NCI-H345 treated with DMSO at 0.1 percent for 48 hours (cell line): ENCODE results near the gene RAD51B.

ENCODE experiments used
- DNase-seq: peaks from one replicate; lab custom pipeline; 2025; ENCODE audit not compliant: unreplicated experiment; lab: John Stamatoyannopoulos, UW

Gene RAD51B

DNA sequence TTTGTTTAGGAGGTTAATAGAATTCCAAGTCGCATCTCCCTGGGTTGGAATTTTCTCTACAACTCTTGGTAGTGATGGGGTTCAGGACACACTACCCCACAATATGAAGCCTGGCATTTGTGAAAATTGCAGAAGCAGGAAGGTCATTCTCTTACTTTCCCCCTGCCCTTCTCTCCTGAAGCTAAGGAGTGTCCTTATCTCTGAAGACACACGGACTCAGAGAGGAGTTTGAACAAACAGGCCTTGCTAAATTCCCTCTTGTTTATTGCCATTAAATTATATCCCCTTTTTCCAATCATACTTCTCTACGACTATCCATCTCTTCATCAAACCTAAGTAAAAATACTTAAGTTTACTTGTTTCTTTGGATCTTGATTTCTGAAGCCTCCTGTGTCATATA is 443.0 kb downstream of the RAD51B start:
- DNase-seq, result no peak

DNA sequence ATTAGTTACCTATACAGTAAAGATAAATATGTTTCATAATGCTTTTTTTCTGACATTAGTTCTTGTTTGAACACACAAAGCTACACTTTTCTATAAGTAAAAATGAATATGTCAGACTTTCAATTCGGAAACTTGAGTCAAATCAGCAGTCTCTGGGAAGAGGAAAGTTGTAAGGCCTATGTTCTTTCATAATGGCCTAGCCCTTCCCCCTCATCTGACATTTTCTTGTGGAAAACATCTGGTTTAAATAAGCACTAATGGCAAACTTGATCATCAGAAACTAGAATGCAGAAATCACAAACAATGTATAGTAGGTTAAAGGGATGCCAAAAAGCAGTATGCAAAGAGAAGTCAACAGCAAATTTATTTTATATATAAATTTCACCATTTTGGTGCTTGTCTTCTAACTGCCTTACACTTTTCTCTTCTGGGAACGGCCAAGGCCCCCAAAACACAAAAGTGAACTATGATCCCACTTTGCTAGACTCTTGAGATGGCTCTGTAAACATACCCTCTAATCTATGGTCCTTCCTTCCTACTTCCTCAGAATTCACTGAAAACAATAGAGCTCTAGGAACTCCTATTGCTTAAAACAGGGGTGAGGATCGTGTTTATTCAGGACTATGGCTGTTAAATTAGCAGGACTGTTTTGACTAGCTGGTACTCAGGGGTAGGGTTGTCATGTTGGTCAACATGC is 444.1 kb downstream of the RAD51B start:
- DNase-seq, result no peak

DNA sequence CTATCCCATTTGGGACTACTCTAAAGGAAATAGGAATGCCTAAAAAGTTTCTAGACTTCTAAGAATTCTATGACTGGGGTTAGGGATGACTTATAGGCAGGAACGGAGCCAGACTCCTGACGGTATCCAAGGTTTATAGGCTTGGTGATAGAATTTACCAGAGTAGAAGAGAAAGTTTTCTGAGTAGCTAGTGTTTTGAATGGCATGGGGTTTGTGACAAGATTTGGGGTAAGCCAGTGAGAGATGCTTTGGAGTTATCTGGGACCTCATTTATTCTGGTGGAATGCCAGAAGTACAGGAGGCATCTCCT is 444.6 kb downstream of the RAD51B start:
- DNase-seq, result no peak

DNA sequence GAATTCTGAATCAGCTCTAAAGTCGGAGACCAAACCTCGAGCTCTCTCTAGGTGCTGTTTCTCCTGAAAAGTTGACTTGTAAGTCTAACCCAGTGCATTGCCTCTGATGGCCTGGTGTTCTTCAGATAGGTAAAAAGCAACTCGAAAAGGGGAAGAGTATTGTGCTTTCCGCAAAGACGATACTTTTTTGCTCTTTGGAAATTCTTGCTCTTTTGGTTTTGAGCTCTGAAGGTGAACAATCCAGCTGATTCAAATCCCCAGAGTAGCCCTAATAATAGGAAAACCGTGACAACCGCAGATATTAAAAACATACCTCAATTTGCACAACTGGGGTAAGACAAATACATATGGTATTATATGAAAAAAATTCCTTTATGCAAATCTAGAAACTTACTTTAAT is 447.4 kb downstream of the RAD51B start:
- DNase-seq, result no peak

DNA sequence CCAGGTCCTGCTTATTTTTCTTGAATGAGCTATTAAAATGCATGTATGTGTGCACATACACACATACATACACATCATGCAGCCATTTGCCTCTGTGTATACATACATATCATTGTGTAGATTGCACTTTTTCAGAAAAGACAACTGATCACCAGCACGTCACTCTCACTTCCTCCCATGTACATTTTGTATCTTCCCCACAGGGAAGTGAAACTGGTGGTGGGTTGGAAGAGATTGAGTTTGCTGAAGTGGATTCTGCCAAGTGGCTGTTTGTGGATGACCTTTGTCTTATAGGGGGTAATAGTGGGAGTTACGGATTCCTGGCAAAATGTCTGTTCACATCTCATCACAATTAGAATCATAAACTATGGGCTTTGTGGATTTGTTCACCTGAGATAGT is 448.6 kb downstream of the RAD51B start:
- no peak for DNase-seq

DNA sequence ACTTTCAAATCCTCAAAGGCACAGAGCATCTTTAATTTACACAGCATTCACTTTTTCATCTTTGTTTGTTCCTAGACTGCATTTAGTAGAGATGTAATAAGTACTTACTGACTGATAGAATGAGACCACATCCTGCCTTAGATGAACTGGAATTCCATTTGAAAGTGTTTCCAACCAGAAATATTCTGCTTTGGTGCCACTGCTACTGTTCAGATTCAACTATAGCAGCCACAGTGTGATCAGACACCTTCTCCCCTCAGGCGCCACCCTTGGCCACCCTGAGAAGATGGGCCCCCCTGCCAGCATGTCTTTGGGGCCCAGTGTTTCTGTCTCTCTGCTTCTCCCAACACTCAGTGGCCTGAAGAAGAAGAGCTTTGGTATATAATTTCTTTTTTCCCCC is 449.1 kb downstream of the RAD51B start:
- DNase-seq, result no peak

DNA sequence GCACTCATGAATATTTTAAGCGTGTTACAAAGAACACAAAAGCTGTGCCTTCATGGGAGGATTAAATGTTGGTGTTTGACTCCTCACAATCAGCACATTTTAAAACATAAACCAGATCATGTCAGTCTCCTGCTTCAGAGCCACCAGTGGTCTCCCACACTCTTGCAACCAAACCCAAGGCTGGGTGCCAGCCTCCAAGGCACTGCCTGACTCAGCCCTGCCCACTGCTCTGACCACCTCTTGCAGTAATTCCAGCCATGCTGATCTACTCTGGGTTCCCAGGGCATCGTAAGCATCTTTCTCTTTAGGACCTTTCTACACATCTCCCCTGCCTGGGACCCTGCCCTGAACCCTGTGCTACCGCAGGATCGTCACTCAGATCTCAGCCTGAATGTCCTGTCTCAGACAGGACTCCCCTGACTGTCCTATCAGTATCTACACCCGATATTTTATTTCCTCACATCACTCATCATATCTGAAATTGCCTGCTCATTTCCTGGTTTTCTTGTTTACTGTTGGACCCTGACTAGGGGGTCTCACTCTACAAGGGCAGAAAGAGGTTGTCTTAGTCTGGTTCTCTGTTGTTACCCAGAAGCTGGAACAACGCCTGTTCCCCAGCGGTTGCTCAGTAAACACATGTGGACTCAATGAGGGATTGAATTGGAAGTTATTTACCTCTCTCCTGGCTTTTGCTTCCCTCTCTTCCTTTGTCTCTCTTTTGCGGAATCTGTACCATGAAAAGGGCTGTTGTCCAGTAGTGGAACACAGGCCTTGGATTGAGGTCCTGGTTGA is 449.8 kb downstream of the RAD51B start:
- DNase-seq, result no peak

DNA sequence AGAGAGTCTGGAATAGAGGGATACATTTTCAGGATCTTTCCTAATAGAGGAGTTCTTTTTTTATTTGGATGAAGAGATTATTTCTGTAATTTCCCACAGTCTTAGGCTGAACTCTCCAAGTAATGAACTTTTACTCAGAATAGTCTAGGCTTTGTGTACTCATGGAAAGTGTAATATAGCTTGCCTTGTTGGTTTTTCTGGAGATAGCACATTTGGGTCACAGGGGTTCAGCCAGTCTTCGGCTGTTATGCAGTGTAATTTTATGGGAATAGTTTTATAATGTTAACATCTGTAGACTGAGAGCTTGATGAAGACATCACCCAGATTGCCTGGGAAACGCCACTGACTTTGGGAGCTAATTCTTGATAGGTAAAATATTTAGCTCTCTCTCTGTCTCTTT is 450.8 kb downstream of the RAD51B start:
- no peak for DNase-seq

DNA sequence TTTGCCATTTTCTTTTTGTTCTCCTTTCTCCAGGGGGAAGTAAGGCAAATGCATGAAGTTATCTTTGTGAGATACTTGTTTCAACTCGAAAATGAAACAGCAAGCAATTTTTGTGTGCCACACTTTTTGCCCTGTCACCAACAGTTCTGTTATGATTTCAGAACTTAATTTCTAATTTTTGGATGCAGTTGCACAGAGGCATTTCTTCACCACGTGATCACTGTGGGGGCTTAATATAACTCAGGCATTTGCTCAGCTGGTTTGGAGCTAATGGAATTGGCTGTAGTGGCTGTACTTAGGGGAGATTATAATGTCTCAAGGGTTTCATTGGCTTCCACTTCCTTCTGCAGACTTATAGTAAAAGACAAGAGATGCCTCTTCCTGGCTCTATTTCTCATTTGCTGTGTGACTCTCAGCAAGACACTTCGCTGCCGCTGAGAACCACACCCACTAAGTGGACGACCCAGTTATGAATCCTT is 452.4 kb downstream of the RAD51B start:
- no peak for DNase-seq

DNA sequence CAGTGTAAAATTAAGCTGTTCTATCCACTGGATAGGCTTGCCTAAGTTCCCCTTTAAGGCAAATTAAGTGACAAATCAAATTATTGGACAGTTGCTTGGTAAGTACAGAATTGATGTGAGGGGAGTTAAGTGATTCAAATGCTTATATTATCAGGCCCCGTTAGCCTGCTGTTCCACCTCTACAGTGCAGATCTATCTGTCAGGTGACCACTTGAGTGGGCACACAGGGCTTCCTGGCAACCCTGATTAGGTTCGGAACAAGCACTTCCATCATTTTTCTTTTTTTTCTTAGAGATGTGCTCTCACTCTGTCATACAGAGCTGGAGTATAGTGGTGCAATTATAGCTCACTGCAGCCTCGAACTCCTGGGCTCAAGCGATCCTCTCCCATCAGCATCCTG is 453.8 kb downstream of the RAD51B start:
- no peak for DNase-seq

DNA sequence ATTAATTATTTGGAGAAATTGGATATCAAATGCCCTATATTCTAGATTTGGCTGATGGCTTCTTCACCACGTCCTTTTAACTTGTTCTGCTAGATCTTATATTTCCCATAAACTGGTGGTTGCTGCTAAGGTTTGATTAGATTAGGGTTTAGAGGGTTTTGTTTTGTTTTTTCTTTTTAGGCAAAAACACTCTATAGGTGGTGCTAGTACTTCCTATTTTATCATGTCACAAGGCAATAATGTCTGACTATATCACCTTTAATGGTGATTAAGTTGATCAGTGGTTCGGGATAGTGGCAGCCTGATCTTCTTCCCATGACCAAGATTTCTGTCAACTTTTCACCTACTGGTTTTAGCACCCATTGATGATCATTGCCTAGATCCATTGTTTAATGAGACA is 455.1 kb downstream of the RAD51B start:
- no peak for DNase-seq

DNA sequence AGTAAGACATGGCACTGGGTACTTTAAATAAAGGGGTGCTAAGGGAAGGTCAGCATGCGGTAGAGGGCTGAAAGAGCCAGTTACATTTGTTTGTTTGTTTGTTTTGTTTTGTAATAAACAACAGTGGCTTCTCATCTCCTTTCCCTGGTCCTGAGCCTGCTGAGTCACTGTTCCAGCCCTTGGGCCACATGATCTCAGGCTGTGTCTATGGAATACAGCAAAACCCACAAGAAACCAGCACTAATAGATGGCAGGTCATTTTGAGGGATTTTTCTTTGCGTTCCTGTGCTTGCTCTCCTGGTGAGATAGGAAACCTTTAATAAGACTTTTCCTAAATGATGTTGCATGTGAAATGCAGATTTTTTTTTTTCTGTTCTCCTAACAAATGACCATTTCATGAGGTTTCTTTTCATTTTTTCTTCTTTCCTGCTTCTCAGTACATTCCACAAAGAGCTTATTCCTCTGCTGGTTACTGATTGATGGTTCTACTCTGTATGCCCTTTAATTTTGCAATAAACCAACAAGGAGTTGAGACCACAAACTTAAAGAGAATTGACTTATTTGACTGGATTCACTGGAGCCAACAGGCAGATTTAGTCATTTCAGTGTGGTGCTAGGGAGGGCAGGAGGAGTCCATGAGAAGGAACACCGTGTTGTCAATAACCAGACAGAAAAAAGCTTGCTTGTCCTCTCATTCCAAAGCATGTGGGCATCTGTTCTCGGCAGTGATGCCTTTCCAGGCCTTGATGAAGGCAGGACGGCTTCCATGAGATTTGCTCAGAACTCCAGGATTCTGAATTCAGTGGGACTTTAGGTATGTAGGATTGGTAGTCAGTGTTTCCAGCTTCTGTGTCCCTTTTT is 459.2 kb downstream of the RAD51B start:
- DNase-seq, result no peak

DNA sequence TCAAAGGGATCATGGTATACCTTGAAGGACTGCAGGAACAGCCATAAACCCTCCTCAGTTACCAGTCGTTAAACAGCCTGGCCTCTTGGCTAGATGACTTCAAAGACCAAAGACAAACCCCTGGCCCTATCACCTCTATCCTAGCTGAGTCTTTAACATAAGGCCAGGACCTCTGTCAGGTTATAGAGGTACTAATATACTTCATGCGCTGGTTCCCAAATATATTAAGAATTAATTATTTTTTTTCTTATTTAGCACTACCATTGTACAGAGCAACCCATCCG is 459.8 kb downstream of the RAD51B start:
- no peak for DNase-seq

DNA sequence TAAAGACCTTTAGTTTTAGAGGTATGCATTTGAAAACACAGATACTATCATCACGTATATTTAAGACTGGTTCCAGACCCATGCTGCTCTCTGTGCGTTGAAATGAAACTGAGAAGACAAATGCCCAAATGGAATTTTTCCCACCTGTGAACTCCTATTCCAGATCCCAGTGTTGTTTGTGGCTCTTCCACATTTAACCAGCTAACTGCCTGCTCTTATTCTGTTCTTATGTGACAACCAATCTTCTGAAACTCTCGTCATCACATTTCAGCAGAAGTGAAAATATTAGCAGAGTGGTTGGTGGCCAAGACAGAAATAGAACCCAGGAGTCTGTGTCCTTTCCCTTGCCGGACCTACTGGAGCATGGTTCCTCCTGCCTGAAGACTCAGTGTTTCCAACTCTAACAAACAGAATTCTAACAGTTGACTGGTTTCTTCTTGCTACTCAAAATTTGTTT is 460.2 kb downstream of the RAD51B start:
- DNase-seq, result no peak

DNA sequence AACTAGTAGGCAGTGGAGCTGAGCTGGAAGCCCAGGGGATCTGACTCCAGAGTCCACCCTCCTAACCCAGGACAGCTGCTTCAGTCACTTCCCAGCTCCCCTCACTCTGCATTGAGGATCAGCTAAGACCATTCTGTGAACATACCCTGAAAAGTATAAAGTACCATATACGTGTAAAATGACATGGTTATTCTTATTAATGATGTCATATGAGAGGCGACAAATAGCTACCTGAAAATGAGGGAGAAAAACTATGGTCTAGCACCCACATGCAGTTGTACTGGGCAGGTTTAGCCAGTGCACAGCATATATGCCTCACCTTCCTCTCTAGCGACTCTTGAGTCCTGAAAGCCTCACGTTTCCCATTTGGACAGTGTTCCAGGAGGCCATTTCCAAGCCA is 461.9 kb downstream of the RAD51B start:
- DNase-seq, result no peak

DNA sequence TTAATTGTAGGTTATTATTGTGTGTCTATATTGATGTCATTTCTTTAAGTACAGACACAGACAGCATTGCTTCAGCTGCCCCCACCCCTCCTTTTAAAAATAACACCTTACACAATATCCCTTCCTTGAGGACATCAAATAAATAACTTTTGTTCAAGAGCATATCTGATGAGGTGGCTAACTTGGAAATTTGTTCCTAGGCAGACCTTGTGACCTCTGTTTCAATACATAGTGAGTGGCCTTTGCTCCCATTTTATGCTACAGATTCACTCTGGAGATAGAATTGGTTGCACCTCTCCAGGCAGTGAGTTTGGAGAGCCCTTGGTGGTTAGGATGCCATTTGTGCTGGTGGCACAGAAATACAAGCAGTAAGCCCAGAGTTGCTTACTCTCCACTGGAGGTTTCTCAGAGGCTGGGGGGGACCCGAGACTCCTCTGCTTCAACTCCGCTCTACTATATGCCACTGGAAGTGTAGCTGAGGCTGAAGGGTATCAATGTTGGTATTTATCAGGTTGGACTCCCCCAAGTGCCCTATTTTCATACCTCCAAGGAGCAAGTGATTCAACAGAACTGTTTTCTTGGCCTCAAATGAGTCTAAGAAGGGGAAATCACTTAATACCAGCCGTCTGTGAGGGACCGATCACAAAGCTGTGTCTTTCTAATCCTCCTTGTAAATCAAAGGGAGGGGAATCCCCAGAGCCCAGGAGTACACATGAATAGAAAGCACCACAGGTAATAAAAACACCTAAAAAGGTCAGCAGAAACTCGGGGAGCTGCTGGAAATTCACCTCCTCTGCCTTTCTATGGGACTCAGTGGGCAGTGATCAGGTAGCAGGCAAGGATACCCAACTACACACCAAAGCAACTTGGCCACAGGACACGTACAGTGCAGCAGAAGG is 463.1 kb downstream of the RAD51B start:
- DNase-seq, result no peak

DNA sequence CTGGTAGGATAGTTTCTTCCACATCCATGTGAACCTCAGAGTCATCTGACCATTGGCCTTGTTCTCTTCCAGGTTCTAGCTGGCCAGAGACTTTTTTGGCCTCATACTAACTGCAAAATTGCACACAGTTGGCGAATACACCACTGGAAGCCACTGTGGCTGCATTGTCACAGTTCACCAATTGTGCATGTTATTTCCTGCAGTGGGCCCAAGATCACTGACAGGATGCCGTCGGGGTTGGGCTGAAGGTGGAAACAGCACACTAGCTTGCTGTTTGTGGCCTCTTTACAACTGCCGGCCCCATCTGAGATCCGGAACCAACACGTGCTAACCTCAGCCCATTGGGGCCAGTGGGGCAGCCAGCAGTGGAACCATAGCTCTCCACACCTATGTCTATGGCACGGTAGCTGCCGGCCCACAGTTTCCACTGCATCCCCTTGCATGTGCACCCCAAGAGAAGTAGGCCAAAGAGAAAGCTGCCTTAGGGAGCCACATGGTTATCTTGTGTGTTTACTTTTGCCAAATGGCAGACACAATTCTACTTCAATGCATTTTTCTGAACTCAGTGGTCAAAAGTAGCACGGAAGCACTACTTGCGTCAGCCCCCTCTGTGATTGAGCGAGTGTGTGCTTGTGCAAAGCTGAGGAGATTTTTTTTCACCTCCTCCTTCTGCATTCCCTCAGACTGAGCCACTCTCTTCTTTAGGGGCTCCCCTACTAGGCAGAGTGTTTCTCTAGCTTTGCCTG is 464.0 kb downstream of the RAD51B start:
- DNase-seq, result no peak

DNA sequence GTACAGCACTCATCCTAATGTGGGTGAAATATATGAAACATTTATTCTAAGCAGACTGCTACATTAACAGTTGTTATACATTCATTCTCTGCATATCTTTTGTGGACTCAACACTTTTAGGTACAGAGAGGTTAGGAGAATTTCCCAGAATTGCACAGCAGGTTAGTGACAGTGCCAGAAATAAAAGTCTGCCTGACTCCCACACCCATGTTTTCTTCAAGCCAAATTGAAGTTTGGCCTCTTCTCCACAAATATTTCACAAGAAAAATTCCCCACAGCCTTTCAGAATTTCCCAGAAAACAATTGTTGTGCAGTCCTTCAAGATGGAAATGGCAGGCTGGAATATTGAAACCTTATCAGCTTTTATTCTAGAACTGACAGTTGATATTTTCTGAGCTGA is 464.8 kb downstream of the RAD51B start:
- DNase-seq, result no peak

DNA sequence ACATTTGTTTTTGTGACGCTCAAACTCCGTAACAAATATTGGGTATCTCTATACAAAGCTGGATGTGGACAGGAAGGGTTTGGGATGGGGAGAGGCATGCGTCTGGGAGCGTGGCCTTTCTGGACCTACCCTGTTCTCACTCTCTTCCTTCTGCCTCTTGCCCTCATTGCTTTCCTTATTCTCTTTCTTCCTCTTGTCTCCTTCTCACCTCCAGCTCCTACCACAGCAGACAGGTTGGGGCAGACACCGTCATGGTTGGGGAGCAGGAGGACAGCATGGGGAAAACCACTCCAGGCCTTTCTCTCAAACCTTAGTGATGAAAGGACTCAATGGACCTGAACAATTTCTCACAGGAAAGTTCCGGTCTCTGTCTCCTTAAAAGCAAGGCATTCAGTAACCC is 465.3 kb downstream of the RAD51B start:
- no peak for DNase-seq

DNA sequence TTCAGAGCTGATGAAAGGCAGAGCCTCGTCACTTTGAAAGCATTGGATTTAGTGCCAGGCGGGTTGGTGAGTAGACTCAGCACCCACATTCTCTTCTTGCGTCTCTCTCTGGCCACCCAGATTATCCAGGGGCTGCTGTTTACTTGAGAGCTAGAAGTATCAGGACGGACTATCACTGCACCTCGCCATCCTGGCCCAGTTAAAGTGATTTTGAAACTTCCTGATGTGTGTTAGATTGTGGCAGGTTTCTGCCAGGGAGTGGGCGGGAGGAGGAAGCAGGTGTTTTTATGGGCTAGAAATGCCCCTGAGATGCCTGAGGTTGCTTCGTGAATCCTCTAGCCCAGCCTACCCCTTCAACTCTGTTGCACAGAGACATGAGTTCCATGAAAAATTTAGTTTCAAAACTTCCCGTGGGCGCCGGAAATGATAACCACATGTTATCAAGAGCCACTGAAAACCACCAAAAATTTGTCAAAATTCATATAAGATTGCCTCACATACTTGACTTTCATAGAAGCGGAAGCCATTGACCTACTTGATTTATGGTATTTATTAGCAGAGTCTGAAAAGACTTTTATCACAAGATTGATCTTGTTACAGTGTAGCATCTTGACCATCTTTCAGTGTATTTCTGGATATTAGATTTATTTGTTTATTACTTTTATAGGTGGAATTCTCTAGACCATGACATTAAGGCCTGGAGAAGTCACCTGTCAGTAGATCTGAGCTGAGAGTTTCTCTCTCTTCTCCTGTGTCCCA is 466.0 kb downstream of the RAD51B start:
- DNase-seq, result no peak
